HuH-7 (cell line): ENCODE results near the gene TAS2R40.
A peak's percentile ranks its signal among the peaks of the same experiment; 100 is the strongest.
"Not testable (repeated sequence)": the region's sequence is repeated elsewhere in the genome, so short reads cannot be mapped to it uniquely, and the experiment has no call there.

Experiments
- DNase-seq: peaks from one replicate; pipeline ENCODE4 v3.0.0; 2011; ENCODE audit warnings: low spot score

The TAS2R40 gene

DNA sequence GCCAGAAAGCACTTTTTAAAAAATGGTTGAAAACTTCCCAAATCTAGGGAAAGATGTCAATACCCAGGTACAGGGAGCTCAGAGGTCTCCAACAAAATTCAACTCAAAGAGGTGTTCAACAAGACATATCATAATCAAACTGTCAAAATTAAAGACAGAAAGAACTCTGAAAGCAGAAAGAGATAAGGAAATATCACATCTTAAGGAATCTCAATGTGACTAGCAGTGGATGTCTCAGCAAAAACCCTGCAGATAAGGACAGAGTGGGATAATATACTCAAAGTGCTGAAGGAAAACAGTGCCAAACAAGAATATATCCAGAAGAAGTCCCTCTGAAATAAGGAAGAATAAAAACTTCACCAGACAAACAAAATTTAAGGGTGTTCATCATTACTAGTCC lies 28.4 kb downstream of the TAS2R40 start:
- DNase-seq, result no peak

DNA sequence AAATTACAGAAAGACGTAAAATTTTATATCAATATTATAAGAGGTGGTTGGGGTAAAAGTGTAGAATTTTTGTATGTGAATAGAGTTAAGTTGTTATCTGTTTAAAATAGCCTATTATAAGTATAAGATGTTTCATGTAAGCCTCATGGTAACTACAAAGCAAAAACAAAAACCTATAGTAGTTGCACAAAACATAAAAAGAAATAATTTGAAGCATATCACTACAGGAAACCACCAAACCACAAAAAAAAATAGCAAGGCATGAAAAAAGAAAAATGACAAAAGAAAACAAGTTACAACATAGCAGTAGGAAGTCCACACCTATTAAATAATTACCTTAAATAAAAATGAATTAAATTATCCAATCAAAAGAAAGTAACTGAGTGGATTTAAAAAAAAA lies 29.0 kb downstream of the TAS2R40 start:
- no peak for DNase-seq

DNA sequence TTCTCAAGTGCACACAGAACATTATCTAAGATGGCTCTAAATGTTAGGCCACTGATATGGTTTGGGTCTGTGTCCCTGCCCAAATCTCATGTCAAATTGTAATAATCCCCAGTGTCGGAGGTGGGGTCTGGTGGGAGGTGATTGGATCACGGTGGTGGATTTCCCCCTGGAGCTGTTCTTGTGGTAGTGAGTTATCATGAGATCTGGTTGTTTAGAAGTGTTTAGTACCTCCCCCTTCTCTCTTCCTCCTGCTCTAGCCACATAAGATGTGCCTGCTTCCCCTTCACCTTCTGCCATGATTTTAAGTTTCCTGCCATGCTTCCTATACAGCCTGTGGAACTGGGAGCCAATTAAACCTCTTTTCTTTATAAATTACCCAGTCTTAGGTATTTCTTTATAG lies 30.2 kb downstream of the TAS2R40 start:
- no peak for DNase-seq

DNA sequence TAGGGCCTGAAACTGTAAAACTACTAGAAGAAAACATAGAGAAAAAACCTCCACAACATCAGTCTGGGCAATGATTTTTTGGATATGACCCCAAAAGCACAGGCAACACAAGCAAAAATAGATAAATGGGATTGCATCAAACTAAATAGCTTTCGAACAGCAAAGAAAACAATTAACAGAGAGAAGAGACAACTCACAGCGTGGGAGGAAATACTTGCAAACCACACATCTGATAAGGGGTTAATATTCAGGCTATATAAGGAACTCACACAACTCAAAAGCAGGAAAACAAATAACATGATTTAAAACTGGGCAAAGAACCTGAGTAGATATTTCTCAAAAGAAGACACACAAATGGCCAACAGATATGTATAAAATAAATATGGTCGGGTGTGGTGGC lies 33.7 kb downstream of the TAS2R40 start:
- DNase-seq, result no peak

DNA sequence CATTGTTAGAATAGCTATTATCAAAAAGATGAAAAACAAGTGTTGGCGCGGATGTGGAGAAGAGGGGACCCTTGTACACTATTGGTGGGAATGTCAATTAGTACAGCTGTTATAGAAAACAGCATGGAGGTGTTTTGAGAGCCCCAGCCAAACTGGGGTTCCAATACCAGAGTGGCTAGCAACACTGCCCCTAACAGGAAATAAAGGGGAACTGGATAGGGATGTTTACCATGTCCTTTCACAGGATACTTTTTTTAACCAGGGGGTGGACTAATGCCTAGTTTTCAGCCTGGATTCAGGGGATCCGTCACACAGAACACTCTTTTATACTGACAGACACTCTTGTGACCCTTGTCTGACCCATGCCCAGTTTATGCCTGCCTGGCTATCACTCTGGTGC lies 34.5 kb downstream of the TAS2R40 start:
- DNase-seq, result no peak

DNA sequence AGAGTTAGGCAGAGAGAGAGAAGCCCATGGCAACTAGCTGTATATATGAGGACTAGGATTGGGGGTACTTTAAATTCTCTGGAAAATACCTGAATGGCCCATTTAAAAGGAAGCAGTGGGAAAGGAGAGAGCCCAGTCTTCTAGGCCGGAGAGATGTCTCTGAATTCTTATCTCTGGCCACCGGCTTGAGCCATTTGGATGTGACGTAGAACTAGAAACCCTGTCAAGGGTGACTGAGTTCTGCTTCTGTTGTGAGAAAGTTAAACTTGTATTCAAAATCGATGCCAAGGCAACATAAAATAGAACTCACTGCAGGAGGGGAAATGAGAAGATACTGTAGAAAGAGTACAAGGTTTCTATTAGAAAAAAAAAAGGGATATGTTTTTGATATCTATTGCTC lies 35.1 kb downstream of the TAS2R40 start:
- DNase-seq, result no peak

DNA sequence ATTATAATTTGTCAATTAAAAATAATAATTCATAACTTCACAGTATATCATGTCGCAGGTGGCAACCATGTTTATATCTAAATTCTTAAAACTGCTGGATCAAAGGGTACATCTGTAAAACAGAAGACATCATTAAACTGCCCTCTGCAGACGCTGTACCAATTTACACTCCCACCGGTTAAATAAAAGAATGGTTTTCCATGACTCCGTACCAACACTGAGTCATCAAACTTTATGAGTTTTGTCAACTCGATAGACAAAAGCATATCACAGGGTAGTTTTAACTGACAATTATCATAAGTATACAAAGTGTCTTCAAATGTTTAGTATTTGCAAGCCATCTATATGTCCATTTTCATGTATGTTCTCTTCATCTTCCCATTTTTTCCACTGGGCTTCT lies 35.7 kb downstream of the TAS2R40 start:
- no peak for DNase-seq

DNA sequence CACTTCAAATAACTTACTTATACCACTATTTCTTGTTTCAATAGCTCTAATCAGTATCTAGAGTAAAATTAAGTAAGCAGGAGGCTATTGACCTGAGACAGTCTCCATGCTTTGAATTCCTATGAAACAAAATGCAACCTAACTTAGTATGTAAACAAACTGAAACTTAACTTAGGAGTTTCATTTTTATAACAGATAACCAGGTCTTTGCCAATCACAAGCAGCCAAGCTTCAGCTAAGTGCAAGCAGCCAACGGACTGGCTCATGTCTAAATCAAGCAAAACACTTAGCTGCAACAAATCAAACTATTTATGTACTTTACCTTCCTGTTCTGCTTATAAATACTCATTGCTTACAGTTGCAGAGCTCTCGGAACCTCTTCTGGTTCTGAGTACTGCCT lies 37.0 kb downstream of the TAS2R40 start:
- no peak for DNase-seq

DNA sequence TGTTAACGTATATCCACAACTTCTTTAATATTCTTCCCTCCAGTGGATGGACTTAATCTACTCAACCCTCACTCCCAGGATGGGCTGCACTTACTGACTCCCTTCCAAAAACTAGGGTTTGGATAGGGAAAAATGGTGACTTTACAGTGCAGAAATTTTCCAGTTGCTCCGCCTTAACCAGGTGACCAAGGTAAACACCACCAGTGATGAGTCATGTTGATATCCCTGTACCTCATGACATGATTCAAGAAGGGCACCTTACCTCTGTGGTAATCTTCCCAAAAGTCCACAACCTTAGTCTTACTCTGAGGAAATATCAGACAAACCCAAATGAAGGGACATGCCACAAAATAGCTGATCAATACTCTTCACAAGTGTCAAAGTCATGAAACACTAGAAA lies 37.9 kb downstream of the TAS2R40 start:
- no peak for DNase-seq

DNA sequence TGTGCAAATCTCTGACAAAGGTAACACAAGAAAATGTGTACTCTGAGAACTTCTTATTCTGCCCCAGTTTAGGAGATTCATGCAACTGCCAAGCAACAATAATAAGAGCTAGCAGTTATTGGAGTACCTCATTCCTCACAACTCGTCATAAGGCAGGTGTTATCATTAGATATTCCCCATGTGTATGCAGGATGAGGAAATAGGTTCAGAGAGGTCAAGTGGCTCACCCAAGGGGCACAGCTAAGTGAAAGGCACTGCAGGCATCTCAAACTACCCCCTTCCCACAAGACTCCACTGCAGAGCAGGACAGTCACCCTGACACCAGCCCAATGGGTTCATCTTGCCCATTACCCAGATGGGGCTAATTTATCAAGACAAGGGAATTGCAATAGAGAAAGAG lies 40.1 kb downstream of the TAS2R40 start:
- DNase-seq, result no peak

DNA sequence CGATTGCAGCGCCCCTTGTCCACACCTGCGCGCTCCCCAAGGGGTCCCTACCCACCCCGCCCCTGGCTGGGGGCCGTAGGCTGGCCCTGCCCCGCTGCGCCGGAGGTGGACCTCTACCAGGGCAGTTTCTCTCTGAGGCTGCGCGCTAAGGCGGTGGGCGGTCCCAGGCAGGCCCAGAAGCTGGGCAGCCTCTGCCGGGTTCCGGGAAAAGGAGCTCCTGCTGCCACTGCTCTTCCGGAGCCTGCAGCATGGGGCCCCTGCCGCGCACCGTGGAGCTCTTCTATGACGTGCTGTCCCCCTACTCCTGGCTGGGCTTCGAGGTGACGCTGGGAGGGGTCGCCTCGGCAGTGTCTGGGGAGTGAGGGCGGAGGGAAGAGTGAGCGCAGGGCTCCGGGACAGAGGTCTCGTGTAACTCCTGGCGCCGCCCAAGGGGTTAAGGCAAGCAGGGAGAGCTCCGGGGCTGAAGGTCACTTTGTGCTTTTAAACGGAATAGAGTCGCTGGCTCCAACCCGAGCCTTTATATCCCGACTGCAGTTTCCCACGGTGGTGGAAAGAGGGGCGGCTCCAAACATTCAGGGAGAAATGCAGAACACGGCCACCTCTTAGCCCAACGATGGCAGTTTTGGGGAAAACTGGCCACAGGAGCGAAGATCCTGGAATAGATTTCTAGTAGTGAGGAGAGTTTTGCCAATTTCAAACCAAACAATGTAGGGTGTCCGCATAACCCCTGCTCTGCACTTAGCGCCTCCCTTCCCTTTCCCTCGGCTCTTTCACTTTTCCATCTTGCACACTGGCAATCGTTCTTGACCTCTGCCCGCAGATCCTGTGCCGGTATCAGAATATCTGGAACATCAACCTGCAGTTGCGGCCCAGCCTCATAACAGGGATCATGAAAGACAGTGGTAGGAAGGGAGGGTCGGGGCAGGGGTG lies 41.7 kb downstream of the TAS2R40 start, which contains the start of gene GSTK1:
GSTK1 (plus strand) TSS at position 176 of the 930 bp plus-strand sequence; CDS start at position 249, 73 bp downstream.
- DNase-seq, result peak; percentile 83

DNA sequence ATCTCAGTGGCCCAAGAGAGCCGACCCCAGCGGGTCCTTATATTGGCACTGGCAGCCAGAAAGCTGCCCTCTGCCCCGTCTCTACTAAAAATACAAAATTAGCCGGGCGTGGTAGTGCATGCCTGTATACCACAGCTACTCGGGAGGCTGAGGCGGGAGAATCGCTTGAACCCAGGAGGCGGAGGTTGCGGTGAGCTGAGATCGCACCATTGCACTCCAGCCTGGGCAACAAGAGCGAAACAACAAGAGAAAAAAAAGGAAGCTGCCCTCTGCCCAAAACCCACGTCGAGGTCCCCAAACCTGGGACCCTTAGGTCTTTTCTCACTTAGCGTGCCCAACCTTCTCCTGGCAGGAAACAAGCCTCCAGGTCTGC lies 42.3 kb downstream of the TAS2R40 start:
- not testable (repeated sequence) for DNase-seq

DNA sequence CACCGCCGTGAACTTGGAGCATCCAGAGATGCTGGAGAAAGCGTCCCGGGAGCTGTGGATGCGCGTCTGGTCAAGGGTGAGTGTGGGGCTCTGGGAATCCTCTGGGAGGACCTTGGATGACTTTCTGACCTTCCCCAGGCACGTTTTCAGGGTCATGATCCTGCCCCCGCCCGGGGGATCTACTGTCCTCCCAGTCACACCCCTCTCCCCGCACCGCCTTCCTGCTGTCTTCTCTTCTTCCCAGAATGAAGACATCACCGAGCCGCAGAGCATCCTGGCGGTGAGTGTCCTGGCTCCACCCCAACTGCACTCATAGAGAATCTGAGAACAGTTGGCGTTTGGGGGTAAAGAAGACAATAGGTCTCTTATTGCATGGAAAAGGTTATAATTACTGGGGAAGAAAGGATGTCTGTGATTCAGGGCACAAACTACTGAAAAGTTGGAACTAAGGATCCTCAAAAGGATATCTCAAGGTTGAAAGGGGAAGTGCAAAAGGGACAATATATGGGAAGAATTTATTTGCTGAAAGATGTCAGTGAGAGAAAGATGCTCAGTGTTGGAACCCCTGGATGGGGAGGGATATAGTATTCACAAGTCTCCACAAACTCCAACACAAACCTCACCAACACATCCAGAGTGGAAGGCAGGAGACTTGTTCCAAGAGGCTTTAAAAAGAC lies 43.3 kb downstream of the TAS2R40 start:
- no peak for DNase-seq

DNA sequence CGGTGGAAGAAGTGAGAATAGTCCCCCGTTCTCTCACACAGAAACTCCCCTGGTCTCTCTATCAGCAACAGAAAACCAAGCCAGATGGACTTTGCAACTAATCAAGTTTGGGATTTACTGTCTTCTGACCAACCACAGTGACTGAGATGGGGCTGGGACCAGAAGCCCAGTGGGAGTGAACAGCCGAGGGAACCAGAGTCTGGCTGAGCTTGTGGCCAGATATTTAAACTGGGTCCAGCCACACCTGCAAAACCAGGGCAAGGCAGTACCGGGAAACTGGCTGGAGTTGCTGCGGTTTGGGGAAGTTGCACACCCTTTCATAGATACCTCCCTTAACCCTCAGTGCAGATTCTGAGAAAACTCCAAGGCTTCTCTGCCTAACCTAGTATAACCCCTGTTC lies 47.4 kb downstream of the TAS2R40 start:
- DNase-seq, result no peak

DNA sequence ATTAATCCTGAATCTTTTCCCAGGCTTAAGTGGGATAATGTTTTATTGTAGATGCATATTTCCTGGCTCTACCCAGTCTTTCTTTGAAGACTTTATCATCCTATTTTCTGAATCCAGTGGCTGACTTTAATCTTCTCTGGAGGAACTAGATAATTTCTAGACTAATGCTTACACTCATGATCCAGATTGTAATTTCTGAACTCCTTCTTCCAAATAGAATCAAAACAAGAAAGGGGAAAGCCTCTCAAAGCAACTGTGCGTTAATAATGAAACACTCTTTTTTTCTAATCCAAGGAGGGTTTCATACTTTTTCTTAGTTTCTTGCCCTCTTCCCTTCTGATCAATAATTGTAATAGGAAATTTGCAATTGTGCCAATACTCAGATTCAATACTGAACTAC lies 49.4 kb downstream of the TAS2R40 start:
- DNase-seq, result no peak
